Esophagus muscularis mucosa (tissue), 4 donors: ENCODE results near the gene IFITM1. TPM values are rescaled to one million over a fixed set of nuclear protein-coding genes. Genes with fewer than 3 reads are reported as not detected.
A peak's percentile ranks its signal among the peaks of the same experiment; 100 is the strongest.

ENCODE experiments used
- DNase-seq: peaks from one replicate; pipeline ENCODE4 v3.0.0-alpha.2; 2017; ENCODE audit errors: extremely low spot score
- H3K27ac ChIP-seq, 4 donors: fragments of 200-600 bp; sonication (generic); replicated peaks in 1 of 4; 1 replicate in 3 of 4; 2 replicates in 1 of 4; pipeline ENCODE4 v1.5.1; 2016 to 2019; ENCODE audit warnings: mild to moderate bottlenecking in 1 of 4
- H3K27me3 ChIP-seq, 4 donors: fragments of 200-600 bp; sonication (generic); one replicate each; pipeline versions ENCODE4 v1.5.1 to v1.6.0; 2016 to 2019
- H3K36me3 ChIP-seq, 4 donors: fragments of 200-600 bp; sonication (generic); one replicate each; pipeline ENCODE4 v1.5.1; 2016 to 2019
- H3K4me1 ChIP-seq, 4 donors: fragments of 200-600 bp; sonication (generic); one replicate each; pipeline ENCODE4 v1.5.1; 2016 to 2019
- H3K4me3 ChIP-seq, 4 donors: fragments of 200-600 bp; sonication (generic); 1 replicate in 2 of 4; 2 replicates in 2 of 4; pipeline ENCODE4 v1.5.1; 2016 to 2019; ENCODE audit warnings: mild to moderate bottlenecking in 4 of 4, moderate library complexity in 1 of 4
- H3K9me3 ChIP-seq, 4 donors: fragments of 200-600 bp; sonication (generic); 1 replicate in 3 of 4; 2 replicates in 1 of 4; pipeline ENCODE4 v1.5.1; 2016 to 2019
- EP300 ChIP-seq: sonication (generic); formaldehyde crosslinking; IDR thresholded peaks from one replicate; pipeline ENCODE4 v1.6.1; 2017; ENCODE audit warnings: antibody characterized with exemption
- POLR2A ChIP-seq: fragments of 450-650 bp; IDR thresholded peaks from one replicate; pipeline ENCODE4 v1.6.1; 2017; ENCODE audit warnings: antibody characterized with exemption, moderate library complexity, mild to moderate bottlenecking, low read depth
- POLR2AphosphoS5 ChIP-seq, 2 donors: sonication (generic); formaldehyde crosslinking; IDR thresholded peaks; one replicate each; pipeline ENCODE4 v1.6.1; 2017; ENCODE audit warnings: antibody characterized with exemption in 2 of 2
- WGBS: methylation state at CpG from one replicate; pipeline ENCODE4 v1.1.5; 2018; 5-methylcytosine and 5-hydroxymethylcytosine counted together
- intact Hi-C: fragments of 100-400 bp; cut with DNase I; formaldehyde crosslinking; loops from one replicate; pipeline ENCODE4 v1.15.1; 2023
- total RNA-seq, 4 donors: library from RNA; depleted of rRNA; stranded (reverse); fragments of >200 nt; gene quantifications; one replicate each; pipeline versions ENCODE4 v1.1.0 to v1.2.1, GENCODE V29; 2016
- TF ChIP-seq, protein P1 (sequence below), 3 experiments: fragments of 200-600 bp in 2 of 3; fragments of 450-650 bp in 1 of 3; sonication (generic) in 2 of 3; IDR thresholded peaks; one replicate each; pipeline ENCODE4 v1.5.1; 2017 to 2019; ENCODE audit warnings: antibody characterized with exemption in 3 of 3, mild to moderate bottlenecking in 2 of 3, moderate library complexity in 1 of 3

Gene IFITM1
- total RNA-seq, 4 donors from 2014 or later, result 60.6 to 197 (median 171) TPM

- peaks cover 0 to 26% (median 13%) of the 10 kb centered on the region in 4 donors for H3K27me3 ChIP-seq
- H3K4me3 ChIP-seq, result no peak overlapping the region
- peaks cover 24 to 43% (median 28%) of the 10 kb centered on the region in 4 donors for H3K4me1 ChIP-seq
- H3K36me3 ChIP-seq, result no peaks in the 10 kb centered on the region
- 79% methylated on average over 49 of the region's 52 CpGs for WGBS
- no peaks in the 10 kb centered on the region for H3K9me3 ChIP-seq
- no peak for DNase-seq
- H3K27ac ChIP-seq, result no peak overlapping the region
- no peak for TF ChIP-seq EP300
- TF ChIP-seq, protein P1, sequence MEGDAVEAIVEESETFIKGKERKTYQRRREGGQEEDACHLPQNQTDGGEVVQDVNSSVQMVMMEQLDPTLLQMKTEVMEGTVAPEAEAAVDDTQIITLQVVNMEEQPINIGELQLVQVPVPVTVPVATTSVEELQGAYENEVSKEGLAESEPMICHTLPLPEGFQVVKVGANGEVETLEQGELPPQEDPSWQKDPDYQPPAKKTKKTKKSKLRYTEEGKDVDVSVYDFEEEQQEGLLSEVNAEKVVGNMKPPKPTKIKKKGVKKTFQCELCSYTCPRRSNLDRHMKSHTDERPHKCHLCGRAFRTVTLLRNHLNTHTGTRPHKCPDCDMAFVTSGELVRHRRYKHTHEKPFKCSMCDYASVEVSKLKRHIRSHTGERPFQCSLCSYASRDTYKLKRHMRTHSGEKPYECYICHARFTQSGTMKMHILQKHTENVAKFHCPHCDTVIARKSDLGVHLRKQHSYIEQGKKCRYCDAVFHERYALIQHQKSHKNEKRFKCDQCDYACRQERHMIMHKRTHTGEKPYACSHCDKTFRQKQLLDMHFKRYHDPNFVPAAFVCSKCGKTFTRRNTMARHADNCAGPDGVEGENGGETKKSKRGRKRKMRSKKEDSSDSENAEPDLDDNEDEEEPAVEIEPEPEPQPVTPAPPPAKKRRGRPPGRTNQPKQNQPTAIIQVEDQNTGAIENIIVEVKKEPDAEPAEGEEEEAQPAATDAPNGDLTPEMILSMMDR (IDR thresholded peaks at IDR 0.05), result no peak
- TF ChIP-seq POLR2AphosphoS5 (IDR thresholded peaks at IDR 0.05), result no peak
- intact Hi-C loops, result loop anchor here (2.0 to 5.0 kb wide), 2 partner anchors 55 to 148 kb away; partner anchors contain the start of gene PTDSS2
Observed at GRCh38 chr11:304061-304506, 9.8 kb upstream of the IFITM1 start.

GRCh38 chr11:304915-305843 is 8.7 kb upstream of the IFITM1 start:
- 39% methylated on average over 19 of the region's 19 CpGs for WGBS
- Histone ChIP-seq H3K27me3 (peaks cover 0 to 15% (median 2%) of the 10 kb centered on the region in 4 donors), H3K27ac (peak overlapping the region in 3 of 4 donors; percentile 31 to 90 (median 36)), H3K9me3 (no peaks in the 10 kb centered on the region), H3K36me3 (no peaks in the 10 kb centered on the region), H3K4me3 (no peak overlapping the region), H3K4me1 (peaks cover 25 to 46% (median 35%) of the 10 kb centered on the region in 4 donors)
- intact Hi-C loops, result loop anchor here (2.0 to 5.0 kb wide), 2 partner anchors 54 to 147 kb away; partner anchors contain the start of gene PTDSS2
- TF ChIP-seq, protein P1 (IDR thresholded peaks at IDR 0.05), result peak; percentile 72 to 88 (median 73)
- peak; percentile 34 to 56 for TF ChIP-seq POLR2AphosphoS5 (IDR thresholded peaks at IDR 0.05)
- no peak for TF ChIP-seq POLR2A
- TF ChIP-seq EP300, result no peak
- DNase-seq, result no peak

- H3K9me3 ChIP-seq, result no peaks in the 10 kb centered on the region
- 94% methylated on average over 9 of the region's 10 CpGs for WGBS
- TF ChIP-seq EP300, result no peak
- TF ChIP-seq, protein P1 (IDR thresholded peaks at IDR 0.05), result no peak
- TF ChIP-seq POLR2A, result no peak
- no peak for TF ChIP-seq POLR2AphosphoS5 (IDR thresholded peaks at IDR 0.05)
- H3K4me3 ChIP-seq, result no peak overlapping the region
- peak overlapping the region in 3 of 4 donors; percentile 38 to 90 (median 86) for H3K27ac ChIP-seq
- H3K4me1 ChIP-seq, result peaks cover 25 to 45% (median 34%) of the 10 kb centered on the region in 4 donors
- intact Hi-C loops, result loop anchor here (2.0 kb wide), 1 partner anchor 53 kb away; no protein-coding TSS in a partner anchor
- H3K36me3 ChIP-seq, result no peaks in the 10 kb centered on the region
- DNase-seq, result no peak
- peaks cover 0 to 9% (median 0%) of the 10 kb centered on the region in 4 donors for H3K27me3 ChIP-seq
Observed at GRCh38 chr11:305844-306211, 8.0 kb upstream of the IFITM1 start.

- Histone ChIP-seq H3K4me1 (peaks cover 25 to 47% (median 37%) of the 10 kb centered on the region in 4 donors), H3K4me3 (no peak overlapping the region), H3K27ac (peak overlapping the region; percentile 38 to 90 (median 80)), H3K27me3 (no peaks in the 10 kb centered on the region), H3K9me3 (no peaks in the 10 kb centered on the region), H3K36me3 (no peaks in the 10 kb centered on the region)
- intact Hi-C loops, result no loop called here
- no peak for DNase-seq
- TF ChIP-seq POLR2A (no peak), POLR2AphosphoS5 (IDR thresholded peaks at IDR 0.05) (no peak), EP300 (no peak)
- TF ChIP-seq, protein P1 (IDR thresholded peaks at IDR 0.05), result no peak
- WGBS, result 92% methylated on average over 17 of the region's 17 CpGs
Observed at GRCh38 chr11:306645-307371, 7.0 kb upstream of the IFITM1 start.
